T-helper 1 cell treated with Interleukin-12 subunit alpha and Interleukin-12 subunit beta and Interleukin-4 antibody, amounts not matched to agents 30 ng/mL and 1 ng/mL, for 36 hours (primary cell): Measurements from ENCODE around the gene ADCK2. TPM values are rescaled to one million over a fixed set of nuclear protein-coding genes. Genes with fewer than 3 reads are reported as not detected.
"Not testable (repeated sequence)": the region's sequence is repeated elsewhere in the genome, so short reads cannot be mapped to it uniquely, and the experiment has no call there.

Experiments
- intact Hi-C: fragments of 100-400 bp; cut with micrococcal nuclease; formaldehyde crosslinking; loops from one replicate; pipeline ENCODE4 v1.15.1; 2024
- total RNA-seq: library from RNA; stranded (reverse); gene quantifications from 2 replicates; pipeline ENCODE4 v1.2.3, GENCODE V29; 2022

Gene ADCK2
- total RNA-seq, 1 donor from 2014 or later, result 12.8 TPM

DNA sequence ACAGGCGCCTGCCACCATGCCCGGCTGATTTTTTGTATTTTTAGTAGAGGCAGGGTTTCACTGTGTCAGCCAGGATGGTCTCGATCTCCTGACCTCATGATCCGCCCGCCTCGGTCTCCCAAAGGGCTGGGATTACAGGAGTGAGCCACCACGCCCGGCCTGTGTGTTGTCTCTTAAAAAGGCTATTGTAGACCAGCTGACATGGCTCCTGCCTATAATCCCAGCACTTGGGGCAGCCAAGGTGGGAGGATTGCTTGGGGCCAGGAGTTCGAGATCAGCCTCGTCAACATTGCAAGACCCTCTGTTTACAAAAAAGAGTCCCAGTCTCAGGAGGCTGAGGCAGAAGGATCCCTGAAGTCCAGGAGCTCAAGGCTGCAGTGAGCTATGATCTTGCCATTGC, 21.1 kb downstream of the ADCK2 start:
- intact Hi-C loops, result loop anchor here (10.0 kb wide), 1 partner anchor 381 kb away; the partner anchor contains the start of gene TMEM178B

- intact Hi-C loops, result loop anchor here (10.0 kb wide), 1 partner anchor 380 kb away; the partner anchor contains the start of gene TMEM178B
Measured at GRCh38 chr7:140694592-140694991, 21.8 kb downstream of the ADCK2 start.

- intact Hi-C loops, result loop anchor here (10.0 kb wide), 1 partner anchor 379 kb away; the partner anchor contains the start of gene TMEM178B
Measured at GRCh38 chr7:140695381-140695780, 22.6 kb downstream of the ADCK2 start.

DNA sequence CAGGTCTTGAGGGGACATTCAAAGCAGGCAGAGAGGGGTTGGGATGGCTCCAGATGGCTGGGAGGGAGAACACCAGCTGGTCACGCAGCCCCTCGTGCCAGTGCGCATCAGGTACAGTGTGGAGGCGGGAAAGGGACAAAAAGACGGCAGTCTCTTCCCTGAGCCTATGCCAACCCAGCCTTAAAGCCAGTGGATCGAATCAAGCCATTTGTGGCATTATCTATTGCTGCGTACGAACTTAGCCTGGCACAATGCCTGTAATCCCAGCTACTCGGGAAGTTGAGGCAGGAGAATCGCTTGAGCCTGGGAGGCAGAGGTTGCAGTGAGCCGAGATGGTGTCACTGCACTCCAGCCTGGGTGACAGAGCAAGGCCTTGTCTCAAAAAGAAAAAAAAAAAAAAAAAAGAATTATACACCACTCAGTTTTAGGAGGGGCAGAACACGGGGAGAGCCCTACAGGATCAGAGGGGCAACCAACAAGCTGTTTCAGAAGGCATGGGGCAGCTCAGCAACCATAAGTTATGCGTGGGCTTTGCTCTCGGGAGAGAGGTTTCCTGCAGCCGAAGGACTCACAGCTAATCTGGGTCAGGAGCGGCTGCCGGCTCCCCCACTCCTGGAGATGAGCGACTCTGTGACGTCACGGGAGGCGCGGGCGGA, 23.4 kb downstream of the ADCK2 start:
- intact Hi-C loops, result loop anchor here (1.0 to 10.0 kb wide), 12 partner anchors 23 to 1042 kb away; partner anchors contain the start of genes AGK, MKRN1, MRPS33 and PARP12

- intact Hi-C loops, result loop anchor here (1.0 to 10.0 kb wide), 13 partner anchors 24 to 1041 kb away; partner anchors contain the start of genes AGK, MKRN1, MRPS33 and PARP12
Measured at GRCh38 chr7:140696680-140697446, 24.1 kb downstream of the ADCK2 start, which contains the start of gene NDUFB2. NDUFB2 (plus strand) TSS chr7:140696708; CDS start chr7:140696745, 37 bp downstream.

GRCh38 chr7:140697447-140698143, 24.9 kb downstream of the ADCK2 start:
- intact Hi-C loops, result loop anchor here (1.0 to 10.0 kb wide), 3 partner anchors 26 to 523 kb away; partner anchors contain the start of gene TMEM178B

GRCh38 chr7:140698477-140698876, 25.7 kb downstream of the ADCK2 start:
- intact Hi-C loops, result loop anchor here (10.0 kb wide), 1 partner anchor 376 kb away; the partner anchor contains the start of gene TMEM178B

DNA sequence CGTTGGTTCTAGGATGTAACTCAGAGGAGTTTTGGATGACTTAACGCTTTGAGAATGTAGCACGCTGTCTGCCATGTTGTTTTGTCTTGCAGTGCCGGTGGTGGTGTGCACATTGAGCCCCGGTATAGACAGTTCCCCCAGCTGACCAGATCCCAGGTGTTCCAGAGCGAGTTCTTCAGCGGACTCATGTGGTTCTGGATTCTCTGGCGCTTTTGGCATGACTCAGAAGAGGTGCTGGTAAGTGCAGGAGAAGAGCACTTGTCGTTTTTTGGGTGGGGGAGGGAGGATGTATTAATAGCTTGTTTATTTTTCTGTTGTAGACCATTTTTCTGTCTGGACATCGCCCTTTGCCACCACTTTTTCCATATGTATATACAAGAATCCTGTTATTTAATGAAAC, 30.0 kb downstream of the ADCK2 start:
- intact Hi-C loops, result no loop called here

- intact Hi-C loops, result no loop called here
Measured at GRCh38 chr7:140704205-140704604, 31.5 kb downstream of the ADCK2 start.

DNA sequence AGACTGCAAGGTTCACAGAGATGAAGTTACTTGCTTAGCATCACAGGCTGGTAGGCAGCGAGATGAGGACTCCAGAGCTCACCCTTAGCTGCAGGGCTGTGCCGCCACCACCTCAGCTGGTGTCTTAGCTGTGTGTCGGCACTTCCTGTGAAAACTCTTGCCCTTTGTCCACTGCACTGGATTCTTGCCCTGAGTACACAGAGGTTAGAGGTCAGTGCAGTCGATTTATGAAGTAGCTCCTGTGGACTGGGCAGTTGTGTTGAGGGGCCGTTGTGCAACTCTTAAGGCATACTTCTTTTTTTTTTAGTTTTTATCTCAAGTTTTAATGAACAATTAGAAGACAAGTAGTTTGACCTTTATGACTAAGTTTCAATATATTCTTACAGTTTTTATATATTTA, 34.4 kb downstream of the ADCK2 start:
- intact Hi-C loops, result no loop called here

- intact Hi-C loops, result not testable (repeated sequence)
Measured at GRCh38 chr7:140708764-140709163, 36.0 kb downstream of the ADCK2 start.

DNA sequence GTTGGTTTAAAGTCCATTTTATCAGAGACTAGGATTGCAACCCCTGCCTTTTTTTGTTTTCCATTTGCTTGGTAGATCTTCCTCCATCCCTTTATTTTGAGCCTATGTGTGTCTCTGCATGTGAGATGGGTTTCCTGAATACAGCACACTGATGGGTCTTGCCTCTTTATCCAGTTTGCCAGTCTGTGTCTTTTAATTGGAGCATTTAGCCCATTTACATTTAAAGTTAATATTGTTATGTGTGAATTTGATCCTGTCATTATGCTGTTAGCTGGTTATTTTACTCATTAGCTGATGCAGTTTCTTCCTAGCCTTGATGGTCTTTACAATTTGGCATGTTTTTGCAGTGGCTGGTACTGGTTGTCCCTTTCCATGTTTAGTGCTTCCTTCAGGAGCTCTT, 39.6 kb downstream of the ADCK2 start:
- intact Hi-C loops, result not testable (repeated sequence)

DNA sequence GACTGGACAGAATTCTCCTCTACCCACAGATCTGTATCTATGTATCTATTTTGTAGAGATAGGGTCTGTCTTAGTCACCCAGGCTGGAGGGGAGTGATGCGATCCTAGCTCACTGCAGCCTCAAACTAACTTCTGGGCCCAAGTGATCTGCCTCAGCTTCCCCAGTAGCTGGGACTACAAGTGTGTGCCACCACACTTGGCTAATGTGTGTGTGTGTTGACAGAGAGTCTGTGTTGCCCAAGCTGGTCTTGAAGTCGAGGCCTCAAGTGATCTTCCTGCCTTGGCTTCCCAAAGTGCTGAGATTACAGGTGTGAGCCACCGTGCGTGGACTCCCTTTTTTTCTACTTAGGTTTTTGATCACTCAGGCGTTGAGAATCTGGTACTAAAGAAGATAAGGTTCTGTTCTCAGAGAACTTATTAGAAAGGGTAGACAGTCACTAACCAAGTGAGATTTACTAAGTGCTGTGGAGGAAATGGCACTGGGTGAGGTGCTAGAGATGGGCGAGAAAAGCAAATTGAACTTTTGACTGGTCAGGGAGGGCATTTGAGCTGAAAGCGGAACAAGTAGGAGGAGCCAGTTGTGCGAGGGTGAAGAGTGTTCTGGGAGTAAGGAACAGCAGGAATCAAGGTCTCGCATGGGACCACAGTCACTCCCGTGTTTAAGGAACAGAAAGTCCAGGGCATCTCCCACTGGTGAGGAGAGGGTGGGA, 41.7 kb downstream of the ADCK2 start:
- intact Hi-C loops, result no loop called here

DNA sequence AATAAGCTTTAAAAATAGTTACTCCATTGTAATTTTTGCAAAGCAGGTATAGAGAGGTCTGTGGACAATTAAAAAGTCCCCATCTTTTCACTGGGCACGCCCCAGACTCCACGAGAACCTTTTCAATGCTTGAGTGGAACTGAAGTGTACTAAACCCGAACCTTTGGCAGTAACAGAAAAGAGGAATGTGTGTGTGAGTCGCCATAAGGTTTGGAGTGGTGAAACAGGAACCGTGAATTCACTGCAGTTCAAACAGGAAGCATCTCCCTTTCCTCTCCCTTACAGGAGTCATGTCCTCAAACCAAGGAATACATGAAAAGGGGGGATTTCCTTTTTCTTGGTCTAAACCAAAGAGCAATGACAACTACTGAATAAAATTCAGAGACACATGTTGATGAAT, 47.0 kb downstream of the ADCK2 start:
- intact Hi-C loops, result no loop called here

- intact Hi-C loops, result no loop called here
Measured at GRCh38 chr7:140722254-140722653, 49.5 kb downstream of the ADCK2 start.

- intact Hi-C loops, result loop anchor here (1.0 kb wide), 1 partner anchor 26 kb away; no protein-coding TSS in a partner anchor
Measured at GRCh38 chr7:140723006-140723405, 50.3 kb downstream of the ADCK2 start.

- intact Hi-C loops, result loop anchor here (1.0 kb wide), 1 partner anchor 26 kb away; no protein-coding TSS in a partner anchor
Measured at GRCh38 chr7:140723574-140723973, 50.8 kb downstream of the ADCK2 start.

DNA sequence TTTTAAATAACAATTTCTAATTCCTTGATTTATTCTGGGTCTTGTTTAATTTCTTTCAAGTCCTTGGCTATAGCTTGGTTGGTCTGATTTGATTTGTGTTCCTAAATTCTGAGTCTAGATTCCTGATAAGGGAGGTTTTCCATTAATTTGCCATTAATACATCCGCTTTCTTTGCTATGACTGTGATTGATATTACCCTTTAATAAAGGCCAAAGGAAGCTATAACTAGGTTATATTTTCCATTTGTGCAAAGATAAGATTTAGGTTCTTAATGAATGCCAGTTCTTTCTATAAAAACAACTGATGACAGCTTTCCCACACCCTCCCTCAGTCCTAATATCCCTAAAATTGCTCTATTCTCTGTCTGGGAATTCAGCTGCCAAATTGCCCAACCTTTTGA, 52.0 kb downstream of the ADCK2 start:
- intact Hi-C loops, result no loop called here

- intact Hi-C loops, result loop anchor here (1.0 kb wide), 2 partner anchors 286 to 807 kb away; no protein-coding TSS in a partner anchor
Measured at GRCh38 chr7:140726281-140726680, 53.5 kb downstream of the ADCK2 start.

GRCh38 chr7:140732416-140732815, 59.7 kb downstream of the ADCK2 start:
- intact Hi-C loops, result no loop called here

DNA sequence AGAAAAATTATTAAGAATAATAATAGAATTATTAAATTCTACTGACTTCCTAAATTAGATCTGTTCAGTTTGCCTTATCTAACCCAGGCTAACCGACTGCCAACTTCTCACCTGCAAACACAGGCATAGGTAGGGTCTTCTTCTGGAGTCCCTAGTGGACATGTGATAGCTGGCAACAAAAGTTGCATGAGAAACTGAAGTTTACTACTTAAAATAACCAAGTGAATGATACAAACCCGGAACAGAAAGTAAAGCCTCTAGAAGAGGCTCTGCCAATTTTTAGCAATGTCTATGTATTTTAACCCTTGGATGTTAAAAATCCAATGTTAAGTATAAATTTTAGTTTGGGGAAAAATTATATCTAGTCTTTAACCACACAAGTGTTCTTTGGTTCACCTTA, 61.4 kb downstream of the ADCK2 start:
- intact Hi-C loops, result no loop called here
